GM12875 (cell line): ENCODE results near the gene PC.
"Not testable (repeated sequence)": the region's sequence is repeated elsewhere in the genome, so short reads cannot be mapped to it uniquely, and the experiment has no call there.

Experiments used
- H3K4me3 ChIP-seq: one replicate; pipeline ENCODE4 v1.5.1; 2011; ENCODE audit warnings: low read depth, low read length, control low read depth
- TF ChIP-seq, protein P1 (sequence below): IDR thresholded peaks from 2 replicates; pipeline ENCODE4 v1.5.1; 2011; ENCODE audit warnings: low read depth, mild to moderate bottlenecking, control low read depth, inconsistent platforms, low read length, moderate library complexity, borderline replicate concordance; ENCODE audit not compliant: insufficient read depth

Gene PC

DNA sequence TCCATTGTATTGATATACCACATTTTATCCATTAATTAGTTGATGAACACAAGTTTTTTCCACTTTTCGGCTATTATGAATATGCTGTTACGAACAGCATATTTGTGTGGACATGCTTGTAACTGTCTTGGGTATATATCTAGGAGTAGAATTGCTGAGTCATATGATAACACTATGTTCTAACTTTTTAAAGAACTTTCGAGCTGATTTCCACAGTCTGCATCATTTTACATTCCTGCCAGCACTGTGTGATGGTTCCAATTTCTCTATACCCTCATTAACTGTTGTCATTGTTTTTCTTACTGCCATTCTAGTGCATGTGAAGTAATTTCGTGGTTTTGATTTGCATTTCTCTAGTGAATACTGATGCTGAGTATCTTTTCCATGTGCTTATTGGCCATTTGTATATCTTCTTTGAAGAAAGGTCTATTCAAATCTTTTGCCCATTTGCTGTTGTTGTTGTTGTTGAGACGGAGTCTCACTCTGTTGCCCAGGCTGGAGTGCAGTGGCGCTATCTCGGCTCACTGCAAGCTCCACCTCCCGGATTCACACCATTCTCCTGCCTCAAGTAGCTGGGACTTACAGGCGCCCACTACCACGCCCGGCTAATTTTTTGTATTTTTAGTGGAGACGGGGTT is 122.3 kb downstream of the PC start:
- H3K4me3 ChIP-seq: no peak overlapping the region
- TF ChIP-seq, protein P1, sequence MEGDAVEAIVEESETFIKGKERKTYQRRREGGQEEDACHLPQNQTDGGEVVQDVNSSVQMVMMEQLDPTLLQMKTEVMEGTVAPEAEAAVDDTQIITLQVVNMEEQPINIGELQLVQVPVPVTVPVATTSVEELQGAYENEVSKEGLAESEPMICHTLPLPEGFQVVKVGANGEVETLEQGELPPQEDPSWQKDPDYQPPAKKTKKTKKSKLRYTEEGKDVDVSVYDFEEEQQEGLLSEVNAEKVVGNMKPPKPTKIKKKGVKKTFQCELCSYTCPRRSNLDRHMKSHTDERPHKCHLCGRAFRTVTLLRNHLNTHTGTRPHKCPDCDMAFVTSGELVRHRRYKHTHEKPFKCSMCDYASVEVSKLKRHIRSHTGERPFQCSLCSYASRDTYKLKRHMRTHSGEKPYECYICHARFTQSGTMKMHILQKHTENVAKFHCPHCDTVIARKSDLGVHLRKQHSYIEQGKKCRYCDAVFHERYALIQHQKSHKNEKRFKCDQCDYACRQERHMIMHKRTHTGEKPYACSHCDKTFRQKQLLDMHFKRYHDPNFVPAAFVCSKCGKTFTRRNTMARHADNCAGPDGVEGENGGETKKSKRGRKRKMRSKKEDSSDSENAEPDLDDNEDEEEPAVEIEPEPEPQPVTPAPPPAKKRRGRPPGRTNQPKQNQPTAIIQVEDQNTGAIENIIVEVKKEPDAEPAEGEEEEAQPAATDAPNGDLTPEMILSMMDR: no peak

- TF ChIP-seq, protein P1: no peak
- H3K4me3 ChIP-seq: no peak overlapping the region
Observed at GRCh38 chr11:66834943-66835342, 123.2 kb downstream of the PC start.

DNA sequence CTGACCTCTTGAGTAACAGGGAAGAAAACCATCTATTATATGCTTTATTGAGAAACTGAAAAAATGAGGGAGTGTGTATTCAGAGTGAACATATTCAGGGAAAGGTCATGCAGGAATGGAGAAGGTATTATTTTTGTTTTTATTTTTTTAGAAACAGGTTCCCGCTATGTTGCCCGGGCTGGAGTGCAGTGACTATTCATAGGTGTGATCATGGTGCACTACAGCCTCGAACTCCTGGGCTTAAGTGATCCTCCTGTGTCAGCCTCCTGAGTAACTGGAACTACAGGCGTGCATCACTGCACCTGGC is 123.7 kb downstream of the PC start:
- TF ChIP-seq, protein P1: no peak
- no peak overlapping the region for H3K4me3 ChIP-seq

- H3K4me3 ChIP-seq: not testable (repeated sequence)
Observed at GRCh38 chr11:66824573-66824972, 133.6 kb downstream of the PC start.

DNA sequence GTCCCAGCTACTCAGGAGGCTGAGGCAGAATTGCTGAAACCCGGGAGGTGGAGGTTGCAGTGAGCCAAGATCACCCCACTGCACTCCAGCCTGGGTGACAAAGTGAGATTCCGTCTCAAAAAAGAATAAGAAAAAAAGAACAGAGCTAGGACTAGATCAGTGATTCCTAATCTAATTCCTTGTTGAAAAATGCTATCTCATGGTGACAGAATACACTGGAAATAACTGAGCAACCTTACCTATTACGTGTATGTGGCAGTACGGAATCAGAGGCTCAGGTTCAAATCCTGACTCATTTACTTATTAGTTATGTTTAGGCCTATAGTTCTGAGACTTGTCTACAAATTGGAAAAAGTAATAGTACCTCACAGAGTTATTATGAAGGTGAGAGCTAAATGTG is 134.5 kb downstream of the PC start:
- TF ChIP-seq, protein P1: no peak
- H3K4me3 ChIP-seq: no peak overlapping the region

- no peak overlapping the region for H3K4me3 ChIP-seq
- TF ChIP-seq, protein P1: no peak
Observed at GRCh38 chr11:66820901-66821300, 137.3 kb downstream of the PC start.

GRCh38 chr11:66820381-66820780 is 137.8 kb downstream of the PC start:
- TF ChIP-seq, protein P1: no peak
- H3K4me3 ChIP-seq: no peak overlapping the region
